NCI-H345 treated with DMSO at 0.1 percent for 48 hours (cell line): Measurements from ENCODE around the gene LRP6.
"Not testable (repeated sequence)": the region's sequence is repeated elsewhere in the genome, so short reads cannot be mapped to it uniquely, and the experiment has no call there.

Source experiments
- DNase-seq: peaks from one replicate; lab custom pipeline; 2025; ENCODE audit not compliant: unreplicated experiment; lab: John Stamatoyannopoulos, UW

Gene LRP6

DNA sequence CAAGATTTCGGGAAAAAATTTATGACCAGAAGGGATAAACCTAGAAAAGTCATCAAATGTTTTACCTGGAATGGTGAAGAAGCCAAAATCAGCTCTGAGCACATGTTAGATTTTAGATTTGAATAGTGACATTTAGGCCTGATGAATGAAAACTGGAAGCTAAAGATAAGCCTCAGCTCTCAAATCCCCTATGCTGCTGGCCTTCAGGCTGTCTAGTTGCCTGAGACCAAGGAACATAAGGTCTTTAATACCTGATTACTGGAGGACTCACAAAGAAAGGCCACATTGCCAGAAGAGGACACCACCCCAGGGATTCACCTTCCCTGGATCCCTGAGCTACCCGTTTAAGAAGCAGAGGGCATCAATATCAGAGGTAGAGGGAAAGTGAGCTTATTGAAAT lies 139.5 kb downstream of the LRP6 start:
- DNase-seq: no peak

DNA sequence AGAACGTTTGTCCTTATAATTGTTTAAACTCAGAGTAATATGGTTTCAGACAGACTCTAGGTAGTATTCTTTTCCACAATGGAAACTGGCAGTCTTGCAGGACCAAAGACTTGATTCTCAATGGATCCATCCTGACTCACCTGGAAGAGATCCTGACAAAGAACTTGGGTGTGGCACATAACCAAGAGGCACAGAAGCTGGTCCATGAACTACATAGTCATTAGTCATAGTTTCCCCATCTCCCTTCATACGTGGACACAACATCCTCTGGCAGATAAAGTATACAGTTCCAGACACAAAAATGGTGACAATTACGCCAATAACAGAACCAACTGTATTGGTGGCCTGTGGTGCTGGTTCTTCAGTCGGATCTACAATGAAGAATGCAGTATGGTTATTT lies 140.3 kb downstream of the LRP6 start:
- DNase-seq: no peak

DNA sequence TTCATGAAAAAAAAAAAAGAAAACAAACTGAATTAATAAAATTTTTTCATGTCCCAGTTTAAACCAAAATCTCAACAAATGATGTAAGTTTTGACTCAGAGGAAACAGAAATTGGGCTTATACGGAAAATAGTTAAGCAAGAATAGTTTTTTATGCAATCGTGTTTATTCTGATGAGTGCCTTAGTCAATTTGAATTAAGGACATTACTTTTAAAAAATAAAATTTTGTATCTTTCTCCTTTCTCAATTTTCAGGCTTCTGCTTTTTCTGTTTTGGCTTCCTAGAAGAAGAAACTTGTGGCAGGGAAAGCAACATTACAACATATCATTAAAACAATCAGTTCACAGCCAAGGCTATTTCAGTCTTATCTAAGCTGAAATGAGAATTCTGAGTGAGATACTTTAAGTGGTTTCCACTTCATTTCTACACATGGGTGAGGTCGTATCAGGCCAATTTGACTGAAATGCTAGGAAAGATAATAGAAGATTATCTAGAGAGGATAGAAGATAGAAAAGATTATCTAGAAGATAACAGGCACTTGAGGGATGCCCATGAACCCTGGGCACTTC lies 143.7 kb downstream of the LRP6 start:
- DNase-seq: no peak

DNA sequence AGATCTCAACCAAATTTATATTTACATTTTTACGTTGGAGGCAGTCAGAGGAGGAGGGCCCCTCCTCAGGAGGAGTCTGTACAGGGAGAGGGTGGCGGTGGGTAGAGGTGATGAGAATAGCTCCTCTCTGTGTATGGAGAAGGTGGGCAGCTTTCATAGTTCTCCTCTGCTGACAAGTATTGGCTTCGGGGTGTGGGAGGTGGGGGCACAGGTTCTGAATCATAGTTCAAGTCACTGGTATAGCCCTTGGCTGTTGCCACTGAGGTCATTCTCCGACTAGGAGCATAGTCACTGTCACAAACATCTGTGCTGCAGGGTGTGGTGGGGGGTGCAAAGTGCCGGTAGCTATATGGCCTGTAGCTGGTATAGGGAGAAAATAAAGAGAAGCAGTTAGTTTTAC lies 145.8 kb downstream of the LRP6 start:
- no peak for DNase-seq

DNA sequence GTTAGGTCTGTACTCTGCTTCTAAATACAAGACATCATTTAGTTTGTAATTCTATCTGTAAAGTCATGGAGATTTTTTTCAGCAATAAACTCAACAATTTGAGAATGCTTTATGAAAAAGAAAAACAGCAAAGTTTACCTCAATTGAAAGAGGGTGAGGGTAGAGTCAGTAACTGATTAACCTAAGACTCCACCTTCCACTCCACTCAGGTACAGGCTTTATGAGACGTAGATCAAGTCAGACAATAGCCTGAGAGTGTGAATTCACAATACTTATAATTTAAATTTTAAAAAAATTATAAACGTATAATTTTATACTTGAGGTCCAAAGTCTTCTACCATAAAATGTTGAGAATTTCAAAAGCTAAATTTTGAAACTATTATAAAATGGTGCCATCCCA lies 150.2 kb downstream of the LRP6 start:
- no peak for DNase-seq

DNA sequence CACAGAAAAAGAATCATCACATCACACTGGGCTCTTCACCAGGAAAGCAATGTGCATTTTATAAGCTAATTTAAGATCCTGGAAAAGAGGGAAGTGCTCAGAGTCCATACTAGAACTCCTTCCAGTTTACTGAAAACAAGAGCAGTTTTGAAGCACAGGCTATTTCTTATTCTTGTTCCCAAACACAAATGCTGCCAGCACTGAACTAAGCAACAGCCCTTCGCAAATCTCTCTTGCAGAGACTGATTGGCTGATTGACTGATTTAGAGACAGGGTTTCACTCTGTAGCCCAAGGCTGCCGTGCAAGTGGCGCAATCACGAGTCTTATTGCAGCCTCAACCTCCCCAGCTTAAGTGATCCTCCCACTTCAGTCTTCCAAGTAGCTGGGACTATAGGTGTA lies 151.3 kb downstream of the LRP6 start:
- no peak for DNase-seq

DNA sequence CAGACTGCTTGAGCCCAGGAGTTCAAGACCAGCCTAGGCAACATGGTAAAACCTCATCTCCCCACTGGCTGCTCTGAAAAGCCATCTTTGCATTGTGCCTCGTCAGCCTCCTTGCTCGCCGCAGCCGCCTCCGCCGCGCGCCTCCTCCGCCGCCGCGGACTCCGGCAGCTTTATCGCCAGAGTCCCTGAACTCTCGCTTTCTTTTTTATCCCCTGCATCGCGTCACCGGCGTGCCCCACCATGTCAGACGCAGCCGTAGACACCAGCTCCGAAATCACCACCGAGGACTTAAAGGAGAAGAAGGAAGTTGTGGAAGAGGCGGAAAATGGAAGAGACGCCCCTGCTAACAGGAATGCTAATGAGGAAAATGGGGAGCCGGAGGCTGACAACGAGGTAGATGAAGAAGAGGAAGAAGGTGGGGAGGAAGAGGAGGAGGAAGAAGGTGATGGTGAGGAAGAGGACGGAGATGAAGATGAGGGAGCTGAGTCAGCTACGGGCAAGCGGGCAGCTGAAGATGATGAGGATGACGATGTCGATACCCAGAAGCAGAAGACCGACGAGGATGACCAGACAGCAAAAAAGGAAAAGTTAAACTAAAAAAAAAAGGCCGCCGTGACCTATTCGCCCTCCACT lies 155.8 kb downstream of the LRP6 start:
- DNase-seq: not testable (repeated sequence)

DNA sequence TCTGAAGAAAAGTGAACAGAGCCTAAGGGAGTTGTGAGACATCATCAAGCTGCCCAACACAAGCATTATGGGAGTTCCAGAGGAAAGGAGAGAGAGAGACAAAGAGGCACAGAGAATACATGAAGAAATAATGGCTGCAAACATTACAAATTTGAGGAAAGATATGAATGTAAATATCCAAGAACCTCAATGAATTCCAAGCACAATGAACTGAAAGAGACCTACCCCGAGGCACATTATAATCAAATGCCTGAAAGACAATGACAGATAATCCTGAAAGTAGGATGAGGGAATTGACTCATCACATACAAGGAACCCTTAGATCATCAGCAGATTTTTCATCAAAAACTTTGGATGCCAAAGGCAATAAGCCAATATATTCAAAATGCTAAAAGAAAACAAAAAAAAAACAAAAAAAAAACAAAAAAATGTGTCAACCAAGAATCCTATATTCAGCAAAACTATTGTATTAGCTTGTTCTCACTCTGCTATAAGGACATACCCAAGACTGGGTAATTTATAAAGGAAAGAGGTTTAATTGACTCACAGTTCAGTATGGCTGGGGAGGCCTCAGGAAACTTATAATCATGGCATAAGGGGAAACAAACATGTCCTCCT lies 158.3 kb downstream of the LRP6 start:
- no peak for DNase-seq

DNA sequence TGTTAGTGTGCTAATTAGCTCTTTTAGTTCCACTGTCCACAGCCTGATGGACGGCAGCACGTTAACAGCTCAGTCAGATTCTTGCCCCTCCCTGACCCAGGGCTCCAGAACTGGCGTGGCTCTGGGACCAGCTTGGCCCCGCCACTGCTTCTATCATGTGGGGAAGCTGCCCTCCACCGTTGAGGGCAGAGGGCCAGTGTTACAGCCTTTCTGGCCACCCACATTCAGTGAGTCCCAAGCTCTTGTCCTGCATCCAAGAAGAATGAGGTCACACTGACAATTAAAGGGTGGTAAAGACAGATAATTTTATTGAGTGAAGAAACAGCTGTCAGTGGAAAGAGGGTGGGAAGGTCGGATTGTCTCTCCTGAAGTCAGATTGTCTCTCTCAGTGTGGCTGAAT lies 159.2 kb downstream of the LRP6 start:
- DNase-seq: no peak

DNA sequence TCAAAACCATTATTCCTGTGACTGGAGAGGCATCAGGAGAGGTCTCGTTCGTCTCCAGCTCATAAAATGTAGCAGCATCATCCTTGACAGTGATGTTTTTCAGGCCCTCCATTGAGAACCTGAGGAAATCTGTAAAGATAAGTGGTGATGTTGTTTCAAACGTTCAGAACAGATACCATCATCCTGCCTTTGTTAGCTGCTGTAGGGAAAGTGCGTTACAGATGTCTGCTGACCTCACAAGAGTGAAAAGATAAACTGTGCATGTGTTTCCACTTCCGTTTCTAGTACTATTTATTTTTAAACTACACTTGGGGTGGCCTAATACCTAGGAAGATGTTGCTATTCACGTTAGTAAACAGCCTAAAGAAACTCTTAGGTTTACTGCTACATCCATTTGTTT lies 167.7 kb downstream of the LRP6 start:
- no peak for DNase-seq

DNA sequence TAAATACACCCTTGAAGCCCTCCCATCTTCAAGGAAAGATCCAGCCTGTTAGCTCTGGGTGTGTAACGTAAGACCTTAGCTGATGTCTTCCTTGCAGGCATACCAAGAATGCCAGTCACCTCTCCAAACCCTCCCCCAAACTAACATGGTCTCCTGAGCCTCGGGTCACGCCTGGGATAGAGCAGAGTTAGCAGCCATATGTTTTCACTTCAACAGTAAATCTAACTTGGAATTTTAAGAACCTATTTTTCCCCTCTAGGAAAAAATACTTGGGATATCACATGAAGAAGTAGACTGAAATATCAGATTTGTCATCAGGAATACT lies 168.2 kb downstream of the LRP6 start:
- DNase-seq: no peak

DNA sequence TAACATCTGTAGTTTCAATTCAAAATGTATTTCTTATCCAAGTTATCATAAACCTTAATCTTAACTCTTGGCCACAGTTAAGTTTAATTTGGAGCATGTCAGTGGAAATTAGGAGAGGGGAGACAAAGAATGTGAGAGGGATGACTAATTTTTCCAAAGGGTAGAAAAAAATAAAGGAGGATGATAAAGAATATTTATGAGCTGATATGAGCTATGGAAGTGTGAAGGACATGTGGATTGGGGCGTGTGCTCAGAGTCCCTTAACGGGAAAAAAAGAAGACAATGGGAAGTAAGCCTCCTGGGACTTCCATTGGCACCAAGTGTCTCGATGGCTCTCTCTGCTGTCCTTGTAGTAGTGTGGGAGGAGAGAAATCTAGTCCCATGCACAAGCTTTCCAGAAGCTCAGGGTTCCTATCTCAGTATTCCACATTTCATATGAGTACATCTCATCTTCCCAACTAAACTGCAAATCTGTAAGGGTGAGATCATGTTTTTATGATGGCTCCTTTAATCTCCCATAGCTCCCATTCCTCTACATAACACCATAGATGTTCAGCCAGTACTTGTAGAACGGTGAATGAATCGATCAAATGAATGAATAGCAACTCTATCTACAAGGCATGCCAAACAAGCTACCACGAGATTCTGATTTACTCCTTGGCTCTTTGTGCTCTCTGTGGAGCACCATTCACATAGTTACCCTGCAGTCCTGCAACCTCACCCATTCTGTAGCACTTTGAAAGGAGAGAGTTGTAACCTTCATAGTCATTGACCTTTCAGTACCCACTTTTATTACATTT lies 168.8 kb downstream of the LRP6 start:
- no peak for DNase-seq

DNA sequence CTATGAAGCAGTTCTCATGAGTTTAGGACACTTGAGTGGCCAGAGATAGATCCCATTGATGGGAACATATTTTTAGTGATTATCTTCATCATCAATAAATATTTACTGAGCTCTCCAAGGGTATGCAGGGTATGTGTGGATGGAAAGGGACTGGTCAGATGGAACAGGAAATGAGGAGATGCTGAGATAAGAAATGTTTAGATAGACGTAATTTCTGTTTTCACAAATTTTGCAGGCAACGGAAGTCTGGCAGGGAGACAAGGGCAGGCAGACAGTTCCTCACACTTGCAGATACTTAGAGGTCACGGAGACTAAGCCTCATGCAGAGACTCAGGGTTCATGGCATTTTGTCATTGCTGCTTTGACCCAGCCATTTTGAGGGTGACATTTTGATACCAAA lies 171.8 kb downstream of the LRP6 start:
- no peak for DNase-seq

DNA sequence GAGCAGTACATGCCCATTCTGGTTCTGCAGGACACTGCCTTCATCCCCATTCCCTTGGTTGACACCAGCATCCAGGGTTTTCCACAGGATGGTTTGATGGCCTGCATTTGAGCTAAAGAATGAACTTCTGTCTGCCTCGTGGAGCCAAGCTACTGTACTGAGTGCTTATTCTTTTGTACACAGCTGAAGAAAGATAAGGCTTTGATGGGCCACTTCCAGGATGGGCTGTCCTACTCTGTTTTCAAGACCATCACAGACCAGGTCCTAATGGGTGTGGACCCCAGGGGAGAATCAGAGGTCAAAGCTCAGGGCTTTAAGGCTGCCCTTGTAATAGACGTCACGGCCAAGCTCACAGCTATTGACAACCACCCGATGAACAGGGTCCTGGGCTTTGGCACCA lies 172.4 kb downstream of the LRP6 start:
- no peak for DNase-seq

DNA sequence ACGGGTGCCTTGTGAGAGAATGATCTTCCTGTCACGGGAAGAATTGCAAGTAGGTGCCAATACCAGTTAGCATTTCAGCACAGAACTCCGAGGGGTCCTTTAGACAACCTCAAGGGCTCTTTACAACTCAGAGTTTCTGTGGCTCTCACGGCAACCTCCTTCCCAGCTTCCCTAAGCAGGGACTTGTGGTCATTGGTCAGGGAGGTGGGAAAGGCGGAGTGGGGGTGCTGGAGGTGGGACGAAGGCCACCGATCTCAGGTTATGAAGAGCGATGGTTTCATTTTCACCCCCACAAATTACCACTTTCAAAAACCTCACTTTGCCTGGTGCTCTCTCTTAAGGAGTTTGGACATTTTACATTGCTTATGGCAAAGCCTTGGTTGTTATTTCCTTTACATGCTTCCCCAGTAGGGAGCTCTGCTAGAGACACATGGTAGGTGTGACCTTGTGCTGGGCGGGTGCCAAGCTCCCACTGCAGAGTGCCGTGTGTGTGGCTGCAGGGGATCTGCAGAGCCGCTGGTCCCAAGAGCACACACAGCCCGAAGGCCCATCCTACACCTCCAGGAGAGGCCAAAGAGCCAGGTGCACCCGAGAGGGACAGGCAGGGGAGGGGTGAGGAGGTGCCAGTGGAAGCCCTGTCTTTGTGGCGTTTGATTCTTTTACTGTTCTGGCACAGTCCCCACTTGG lies 174.7 kb downstream of the LRP6 start:
- DNase-seq: peak; percentile 44

DNA sequence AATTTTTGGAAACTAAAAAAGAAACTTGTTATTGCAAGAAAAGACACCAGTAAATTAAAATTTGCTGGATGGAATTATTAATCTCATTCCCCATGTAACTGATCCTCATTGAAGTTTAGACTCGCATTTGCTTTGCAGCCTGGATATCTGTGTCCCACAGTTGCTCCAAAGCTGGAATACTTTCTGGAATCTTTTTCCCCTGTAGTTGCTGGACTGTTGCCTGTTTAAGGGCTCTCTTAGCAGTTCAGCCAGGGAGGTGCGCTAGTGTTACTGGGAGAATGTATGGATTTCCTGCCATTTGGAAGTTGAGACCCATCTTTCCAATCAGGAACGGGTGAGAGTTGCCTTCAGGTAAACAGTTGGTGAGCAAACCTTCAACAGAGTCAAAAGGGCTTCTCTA lies 175.8 kb downstream of the LRP6 start:
- no peak for DNase-seq

DNA sequence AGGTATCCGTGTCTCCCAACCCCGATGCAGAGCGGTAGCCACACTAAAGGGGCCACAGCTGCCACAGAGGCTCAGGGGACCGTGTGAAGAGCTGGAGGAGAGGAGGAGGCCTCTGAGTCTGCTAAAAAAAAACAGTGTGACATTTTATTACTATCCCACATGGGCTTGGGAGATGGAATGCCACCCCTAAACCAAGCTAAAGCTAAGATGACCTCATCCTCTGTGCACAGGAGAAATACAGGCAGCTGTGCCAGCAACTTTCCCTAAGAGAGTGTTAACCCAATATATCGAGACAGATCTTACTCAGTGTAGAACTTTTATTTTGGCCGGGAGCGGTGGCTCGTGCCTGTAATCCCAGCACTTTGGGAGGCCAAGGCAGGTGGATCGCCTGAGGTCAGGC lies 178.1 kb downstream of the LRP6 start:
- DNase-seq: no peak

DNA sequence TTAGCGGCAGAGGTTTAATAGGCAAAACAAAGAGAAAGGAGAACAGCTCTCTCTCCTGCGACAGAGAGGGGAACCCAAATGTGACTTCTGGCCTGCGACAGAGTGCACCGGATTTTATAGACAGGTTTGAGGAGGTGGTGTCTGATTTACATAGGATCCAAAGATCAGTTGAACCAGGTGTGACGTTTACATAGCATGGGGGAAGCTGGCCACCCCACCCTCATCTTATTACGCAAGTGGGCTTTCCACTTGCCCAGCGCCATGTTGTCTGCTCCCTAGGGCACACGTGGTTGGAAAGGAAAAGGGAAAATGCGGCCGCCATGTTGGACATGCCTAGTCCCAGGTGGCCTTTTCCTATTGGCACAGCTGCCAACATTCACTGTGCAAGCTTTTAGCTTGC lies 178.7 kb downstream of the LRP6 start:
- DNase-seq: no peak

DNA sequence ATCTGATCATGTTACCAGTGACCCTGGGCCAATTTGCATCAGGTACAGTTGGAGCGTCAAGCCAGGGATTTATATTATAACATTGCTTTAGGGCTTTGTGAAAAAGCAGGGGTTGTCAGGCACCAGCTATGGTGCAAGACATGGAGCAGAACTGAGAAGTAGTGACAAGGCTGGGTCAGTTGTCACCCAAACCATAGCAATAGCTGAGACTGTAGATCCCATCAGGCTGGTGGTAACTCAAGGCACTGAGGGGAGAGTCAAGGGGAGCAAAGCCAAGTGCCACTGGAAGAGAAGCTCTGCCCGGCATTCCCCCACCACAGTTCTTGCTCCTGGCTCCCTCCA lies 179.2 kb downstream of the LRP6 start:
- no peak for DNase-seq

DNA sequence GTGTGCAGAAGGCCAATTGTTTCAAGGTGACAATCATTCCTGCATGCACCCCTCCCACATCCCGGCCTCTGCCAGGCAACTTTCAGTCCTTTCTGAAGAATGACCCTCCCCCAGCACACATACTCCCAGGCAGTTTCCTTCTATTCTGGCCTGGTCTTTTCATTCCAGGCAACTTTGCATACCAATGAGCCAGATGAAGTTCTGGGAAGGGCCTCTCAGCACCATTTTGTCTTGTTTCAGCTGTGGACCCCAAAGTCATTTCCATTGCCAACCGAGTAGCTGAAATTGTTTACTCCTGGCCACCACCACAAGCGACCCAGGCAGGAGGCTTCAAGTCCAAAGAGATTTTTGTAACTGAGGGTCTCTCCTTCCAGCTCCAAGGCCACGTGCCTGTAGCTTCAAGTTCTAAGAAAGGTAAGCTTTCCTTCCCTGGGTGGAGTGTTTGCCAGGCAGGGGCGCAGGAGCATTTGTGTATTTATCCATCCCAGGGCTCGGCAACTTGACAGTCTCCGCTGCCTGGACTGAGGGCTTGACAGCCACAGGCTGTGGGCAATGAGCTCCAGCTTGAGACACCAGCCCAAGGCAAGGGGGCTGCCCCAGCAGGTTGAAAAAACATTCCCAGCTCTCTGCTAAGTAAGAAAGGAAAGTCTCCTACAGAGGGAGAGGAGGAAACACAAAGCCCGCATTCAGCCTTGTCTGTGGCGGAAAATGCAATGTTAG lies 179.7 kb downstream of the LRP6 start:
- no peak for DNase-seq

DNA sequence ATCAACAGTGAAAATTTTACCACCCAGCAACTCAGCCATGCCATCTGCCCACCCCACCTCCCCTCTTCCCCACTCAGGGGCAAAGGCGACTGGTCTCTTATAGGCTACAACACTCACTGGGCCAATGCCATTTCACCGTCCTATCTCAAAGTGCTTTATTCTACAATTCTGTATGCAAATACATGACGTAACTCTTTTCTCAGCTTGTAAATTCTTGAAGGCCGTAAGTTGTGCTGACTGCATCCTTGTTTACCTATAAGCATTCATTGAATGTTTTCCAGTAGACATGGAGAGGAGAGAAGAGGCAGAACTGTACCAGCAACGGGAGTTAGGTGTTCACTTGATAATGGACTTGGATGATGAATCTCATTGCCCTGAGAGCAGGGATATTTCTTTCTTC lies 180.5 kb downstream of the LRP6 start:
- DNase-seq: no peak
